Upper lobe of right lung (tissue), 1 donor: ENCODE data around the gene SMARCD2. TPM values are rescaled to one million over a fixed set of nuclear protein-coding genes. Genes with fewer than 3 reads are reported as not detected.
"Not testable (repeated sequence)": the region's sequence is repeated elsewhere in the genome, so short reads cannot be mapped to it uniquely, and the experiment has no call there.

ENCODE experiments used
- ATAC-seq: fragments of 200-7000 bp; cut with Tn5 transposase; one replicate; pipeline ENCODE4 v1.9.1; 2020; ENCODE audit warnings: mild to moderate bottlenecking, moderate library complexity
- DNase-seq: peaks from one replicate; pipeline ENCODE4 v3.0.0-alpha.2; 2020
- H3K27ac ChIP-seq: fragments of 200-600 bp; one replicate; pipeline ENCODE4 v1.8.0; 2022
- H3K27me3 ChIP-seq: fragments of 200-600 bp; one replicate; pipeline ENCODE4 v1.8.0; 2022; ENCODE audit warnings: mild to moderate bottlenecking
- H3K36me3 ChIP-seq: fragments of 200-600 bp; one replicate; pipeline ENCODE4 v1.8.0; 2022
- H3K4me1 ChIP-seq: fragments of 200-600 bp; one replicate; pipeline ENCODE4 v1.8.0; 2022
- H3K4me3 ChIP-seq: fragments of 200-600 bp; one replicate; pipeline ENCODE4 v1.8.0; 2022; ENCODE audit warnings: mild to moderate bottlenecking
- H3K9me3 ChIP-seq: fragments of 200-600 bp; one replicate; pipeline ENCODE4 v1.8.0; 2022
- intact Hi-C: fragments of 100-400 bp; cut with DNase I; formaldehyde crosslinking; loops from one replicate; pipeline ENCODE4 v1.11.0; 2022
- total RNA-seq: library from RNA; stranded (reverse); fragmentation: NEBNext Ultra II Directional; extraction: Animal tissue kit (Norgen Biotek cat#: 25700); gene quantifications from one replicate; pipeline ENCODE4 v1.2.1, GENCODE V29; 2021
- TF ChIP-seq, protein P1 (sequence below): fragments of 200-600 bp; IDR thresholded peaks from one replicate; pipeline ENCODE4 v1.8.0; 2022; ENCODE audit warnings: antibody characterized with exemption
- donor health status: DM: no; HTN: yes; CAD: no; lungs with severe emphysema.

The SMARCD2 gene
- total RNA-seq, 1 donor from 2014 or later: 74.6 TPM

DNA sequence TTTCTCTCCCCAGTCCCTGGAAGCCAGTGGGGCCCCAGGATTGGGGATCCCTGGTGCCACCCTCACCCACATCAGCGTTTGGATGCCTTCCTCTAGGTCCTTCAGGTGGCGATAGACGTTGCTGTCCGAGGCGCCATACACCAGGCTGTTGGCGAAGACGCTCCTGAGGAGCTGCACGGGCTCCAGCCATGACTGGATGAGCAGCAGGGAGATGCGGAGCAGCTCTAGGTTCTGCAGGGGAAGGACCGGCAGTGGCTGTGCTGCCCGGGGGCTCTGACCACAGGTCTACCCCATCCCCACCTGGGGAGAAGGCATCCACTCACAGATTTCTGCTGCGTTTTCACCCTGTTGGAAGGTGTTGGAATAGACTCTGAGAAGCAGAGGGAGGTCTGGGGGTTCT, 38.2 kb upstream of the SMARCD2 start:
- no peak for DNase-seq
- H3K36me3 ChIP-seq: no peaks in the 10 kb centered on the region
- H3K9me3 ChIP-seq: no peaks in the 10 kb centered on the region
- ATAC-seq: no peak
- no peak overlapping the region for H3K4me3 ChIP-seq
- no peaks in the 10 kb centered on the region for H3K27me3 ChIP-seq
- TF ChIP-seq, protein P1, sequence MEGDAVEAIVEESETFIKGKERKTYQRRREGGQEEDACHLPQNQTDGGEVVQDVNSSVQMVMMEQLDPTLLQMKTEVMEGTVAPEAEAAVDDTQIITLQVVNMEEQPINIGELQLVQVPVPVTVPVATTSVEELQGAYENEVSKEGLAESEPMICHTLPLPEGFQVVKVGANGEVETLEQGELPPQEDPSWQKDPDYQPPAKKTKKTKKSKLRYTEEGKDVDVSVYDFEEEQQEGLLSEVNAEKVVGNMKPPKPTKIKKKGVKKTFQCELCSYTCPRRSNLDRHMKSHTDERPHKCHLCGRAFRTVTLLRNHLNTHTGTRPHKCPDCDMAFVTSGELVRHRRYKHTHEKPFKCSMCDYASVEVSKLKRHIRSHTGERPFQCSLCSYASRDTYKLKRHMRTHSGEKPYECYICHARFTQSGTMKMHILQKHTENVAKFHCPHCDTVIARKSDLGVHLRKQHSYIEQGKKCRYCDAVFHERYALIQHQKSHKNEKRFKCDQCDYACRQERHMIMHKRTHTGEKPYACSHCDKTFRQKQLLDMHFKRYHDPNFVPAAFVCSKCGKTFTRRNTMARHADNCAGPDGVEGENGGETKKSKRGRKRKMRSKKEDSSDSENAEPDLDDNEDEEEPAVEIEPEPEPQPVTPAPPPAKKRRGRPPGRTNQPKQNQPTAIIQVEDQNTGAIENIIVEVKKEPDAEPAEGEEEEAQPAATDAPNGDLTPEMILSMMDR: no peak
- H3K4me1 ChIP-seq: no peaks in the 10 kb centered on the region
- H3K27ac ChIP-seq: no peak overlapping the region
- intact Hi-C loops: no loop called here

DNA sequence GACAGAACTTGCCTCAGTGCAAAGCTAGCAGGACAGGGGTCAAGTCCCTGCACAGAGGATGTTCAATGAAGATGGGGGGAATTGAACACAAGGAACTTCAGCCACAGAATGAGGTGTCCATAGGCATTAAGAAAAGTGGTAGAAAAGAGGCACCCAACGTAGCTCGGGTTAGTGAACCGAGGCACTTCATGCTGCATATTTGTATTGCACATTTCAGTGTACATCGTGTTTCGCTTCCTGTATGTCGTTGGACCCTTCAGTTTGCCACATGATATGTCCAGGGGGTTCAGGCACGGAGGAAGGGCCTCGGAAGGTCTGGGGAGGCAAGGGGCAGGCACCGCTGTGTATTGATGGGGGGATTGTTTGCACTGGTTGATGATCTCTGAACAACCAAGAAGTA, 35.9 kb upstream of the SMARCD2 start:
- DNase-seq, H3K4me3 ChIP-seq, ATAC-seq, intact Hi-C loops, H3K9me3 ChIP-seq, H3K4me1 ChIP-seq, H3K27me3 ChIP-seq, H3K36me3 ChIP-seq, H3K27ac ChIP-seq: not testable (repeated sequence)

- intact Hi-C loops, ATAC-seq, H3K27me3 ChIP-seq, H3K4me3 ChIP-seq, H3K36me3 ChIP-seq, DNase-seq, H3K4me1 ChIP-seq, H3K27ac ChIP-seq, H3K9me3 ChIP-seq: not testable (repeated sequence)
These were observed 32.2 kb upstream of the SMARCD2 start for GRCh38 chr17:63874693-63875092.

- ATAC-seq, DNase-seq, H3K27me3 ChIP-seq, H3K36me3 ChIP-seq, H3K4me3 ChIP-seq, intact Hi-C loops, H3K27ac ChIP-seq, H3K9me3 ChIP-seq, H3K4me1 ChIP-seq: not testable (repeated sequence)
These were observed 31.7 kb upstream of the SMARCD2 start for GRCh38 chr17:63874061-63874626.

DNA sequence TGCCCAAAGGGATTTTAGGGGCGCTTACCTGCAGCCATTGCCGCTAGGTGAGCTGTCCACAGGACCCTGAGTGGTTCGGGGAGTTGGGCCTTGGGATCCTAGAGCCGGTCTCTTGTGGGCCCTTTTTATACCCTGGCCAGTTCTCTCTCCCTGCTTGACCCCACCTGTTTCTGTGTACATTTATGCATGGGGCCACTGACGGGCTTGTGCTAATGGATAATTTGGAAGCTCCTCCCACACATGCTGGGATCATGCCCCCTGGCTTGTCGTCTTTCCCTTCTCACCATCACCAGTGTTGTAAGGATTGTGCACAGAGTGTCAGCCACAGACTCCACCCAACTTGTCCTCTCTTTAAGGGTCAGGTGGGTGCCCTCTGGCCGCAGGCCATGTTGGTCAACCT, 31.1 kb upstream of the SMARCD2 start, which contains the start of gene CSH2:
Gene CSH2, minus strand, starts transcription at position 101 of the 400 bp plus-strand sequence. Its CDS starts 63 bp downstream, at position 38.
- DNase-seq, intact Hi-C loops, ATAC-seq, H3K27me3 ChIP-seq, H3K4me1 ChIP-seq, H3K9me3 ChIP-seq, H3K27ac ChIP-seq, H3K36me3 ChIP-seq, H3K4me3 ChIP-seq: not testable (repeated sequence)

DNA sequence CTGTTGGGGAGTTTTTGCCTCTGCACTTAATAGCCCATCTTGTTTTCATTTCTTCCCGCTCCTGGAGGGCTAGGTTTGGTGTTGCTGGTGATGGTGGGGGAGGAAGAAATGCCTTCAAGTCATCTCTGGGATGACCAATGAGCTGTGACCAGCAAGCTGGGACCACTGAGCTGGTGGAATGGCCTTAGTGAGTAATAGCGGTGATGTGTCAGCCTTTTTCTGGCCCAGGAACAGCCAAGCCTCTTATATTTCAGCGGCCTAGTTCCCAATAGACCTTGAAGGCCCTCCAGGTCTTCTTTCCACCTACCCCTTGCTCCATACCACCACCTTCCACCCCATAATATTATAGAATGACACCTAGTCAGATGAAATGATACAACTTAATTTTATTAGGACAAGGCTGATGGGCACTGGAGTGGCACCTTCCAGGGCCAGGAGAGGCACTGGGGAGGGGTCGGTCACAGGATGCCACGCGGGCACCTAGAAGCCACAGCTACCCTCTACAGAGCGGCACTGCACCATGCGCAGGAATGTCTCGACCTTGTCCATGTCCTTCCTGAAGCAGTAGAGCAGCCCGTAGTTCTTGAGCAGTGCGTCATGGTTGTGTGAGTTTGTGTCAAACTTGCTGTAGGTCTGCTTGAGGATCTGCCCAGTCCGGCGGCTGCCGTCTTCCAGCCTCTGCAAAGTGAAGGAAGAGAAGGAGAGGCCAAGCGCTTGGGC, 29.3 kb upstream of the SMARCD2 start:
- H3K9me3 ChIP-seq, DNase-seq, H3K4me1 ChIP-seq, H3K27me3 ChIP-seq, H3K36me3 ChIP-seq, intact Hi-C loops, ATAC-seq, H3K4me3 ChIP-seq, H3K27ac ChIP-seq: not testable (repeated sequence)

GRCh38 chr17:63870292-63870665, 27.8 kb upstream of the SMARCD2 start:
- H3K36me3 ChIP-seq, H3K4me3 ChIP-seq, H3K27me3 ChIP-seq, H3K4me1 ChIP-seq, H3K27ac ChIP-seq, DNase-seq, H3K9me3 ChIP-seq, ATAC-seq, intact Hi-C loops: not testable (repeated sequence)

DNA sequence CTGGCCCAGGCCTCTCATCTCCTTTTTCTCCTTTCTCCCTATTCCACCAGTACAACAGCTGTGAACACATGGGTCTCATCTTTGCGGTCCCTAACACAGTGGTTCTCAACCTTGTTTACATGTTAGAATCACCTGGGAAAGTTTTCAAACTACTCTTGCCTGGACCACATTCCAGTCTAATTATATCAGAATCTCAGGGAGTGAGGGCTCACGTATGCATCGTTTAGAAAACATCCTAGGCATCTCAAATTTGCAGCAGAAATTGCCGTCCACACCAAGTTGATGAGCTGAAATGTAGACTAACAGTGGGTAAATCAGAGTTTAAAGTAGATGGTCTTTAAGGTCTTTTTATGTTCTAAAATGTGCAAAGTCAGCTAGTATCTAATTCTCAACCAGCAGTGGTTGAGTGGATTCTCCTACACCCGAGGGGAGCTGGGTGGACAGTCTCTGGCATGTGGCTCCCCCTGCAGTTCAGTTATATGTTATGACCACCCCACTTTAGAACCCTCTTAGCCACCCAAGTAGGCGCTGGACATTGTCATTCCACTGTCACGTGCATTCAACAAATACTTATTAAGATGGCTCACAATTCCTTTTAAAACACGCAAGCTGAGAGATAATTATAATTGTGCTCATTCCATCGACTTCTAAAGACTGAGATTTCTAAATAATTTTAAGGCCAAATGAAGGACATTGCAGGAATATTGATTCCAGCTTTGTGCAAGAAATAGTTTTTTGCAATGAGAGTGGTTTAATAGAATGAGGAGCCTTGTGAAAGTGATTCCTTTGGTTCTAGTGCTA, 27.2 kb upstream of the SMARCD2 start:
- H3K4me1 ChIP-seq, intact Hi-C loops, H3K4me3 ChIP-seq, H3K27me3 ChIP-seq, H3K27ac ChIP-seq, H3K9me3 ChIP-seq, H3K36me3 ChIP-seq, DNase-seq: not testable (repeated sequence)
- peak; percentile 58 for ATAC-seq

- H3K27ac ChIP-seq, H3K9me3 ChIP-seq, H3K4me1 ChIP-seq, intact Hi-C loops, H3K27me3 ChIP-seq, H3K4me3 ChIP-seq, DNase-seq, H3K36me3 ChIP-seq: not testable (repeated sequence)
- ATAC-seq: peak; percentile 28
These were observed 24.1 kb upstream of the SMARCD2 start for GRCh38 chr17:63866625-63867024.
